ENCODE data around the gene TCTN1.

- no peak for TF ChIP-seq CTCF (IDR thresholded peaks at IDR 0.05; ENCODE audit: low read length)
- TF ChIP-seq EZH2 (IDR thresholded peaks at IDR 0.05; ENCODE audit: borderline replicate concordance, low read length) = no peak
Observed at GRCh38 chr12:110639336-110640141, 25.6 kb downstream of the TCTN1 start.
